Neural progenitor cell (in vitro differentiated cells): ENCODE results near the gene TAB2.

ENCODE experiments used
- CTCF ChIP-seq: fragments of 200-600 bp; sonication (generic); IDR thresholded peaks from 2 replicates; pipeline ENCODE4 v1.5.1; 2017; ENCODE audit warnings: antibody characterized with exemption, mild to moderate bottlenecking
- EZH2 ChIP-seq: fragments of 200-600 bp; sonication (generic); IDR thresholded peaks from 2 replicates; pipeline ENCODE4 v1.6.1; 2017; ENCODE audit warnings: antibody characterized with exemption, mild to moderate bottlenecking, moderate library complexity
- EZH2phosphoT487 ChIP-seq: fragments of 200-600 bp; sonication (generic); IDR thresholded peaks from 2 replicates; pipeline ENCODE4 v1.6.1; 2017; ENCODE audit warnings: antibody characterized with exemption

DNA sequence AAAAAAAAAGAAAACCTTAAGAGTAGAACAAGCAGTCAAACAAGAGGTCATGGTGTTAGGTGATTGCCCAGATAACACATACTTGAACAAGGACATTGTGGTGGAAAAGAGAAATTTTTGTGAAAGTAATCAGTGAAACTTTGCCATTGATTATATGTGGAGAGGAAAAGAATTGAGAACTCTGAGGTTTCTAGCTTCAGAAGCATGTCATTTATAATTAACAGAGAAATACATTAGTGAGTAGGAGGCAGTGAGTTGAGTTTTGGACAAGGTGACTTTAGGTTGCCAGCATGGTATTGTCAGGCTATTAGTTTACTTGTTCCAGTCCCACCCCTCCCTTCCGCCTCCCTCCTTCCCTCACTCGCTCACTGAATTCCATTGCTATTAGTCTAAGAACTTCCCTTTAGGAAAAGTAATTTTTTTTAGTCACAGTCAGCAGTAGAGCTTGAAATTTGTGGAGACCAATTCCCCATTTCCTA lies 17.2 kb downstream of the TAB2 start:
- TF ChIP-seq CTCF (no peak), EZH2phosphoT487 (no peak), EZH2 (no peak)
